Activated naive CD4-positive, alpha-beta T cell treated with anti-CD3 and anti-CD28 coated beads, Interleukin-2, amount 50 U/mL, for 24 hours (primary cell): Measurements from ENCODE around the gene PPP1R18.
A peak's percentile ranks its signal among the peaks of the same experiment; 100 is the strongest.
"Not testable (repeated sequence)": the region's sequence is repeated elsewhere in the genome, so short reads cannot be mapped to it uniquely, and the experiment has no call there.

Experiments used
- H3K27ac Mint-ChIP-seq: one replicate; pipeline ENCODE4 v1.8.0; 2021; ENCODE audit warnings: mild to moderate bottlenecking, mixed read lengths
- H3K27me3 Mint-ChIP-seq: one replicate; pipeline ENCODE4 v1.8.0; 2021; ENCODE audit warnings: mixed read lengths
- H3K36me3 Mint-ChIP-seq: one replicate; pipeline ENCODE4 v1.8.0; 2021; ENCODE audit warnings: mixed read lengths
- H3K4me1 Mint-ChIP-seq: one replicate; pipeline ENCODE4 v1.8.0; 2021; ENCODE audit warnings: mixed read lengths
- H3K4me3 Mint-ChIP-seq: one replicate; pipeline ENCODE4 v1.8.0; 2021; ENCODE audit warnings: mild to moderate bottlenecking, mixed read lengths
- H3K9me3 Mint-ChIP-seq: one replicate; pipeline ENCODE4 v1.8.0; 2021; ENCODE audit warnings: mixed read lengths

The PPP1R18 gene

GRCh38 chr6:30684386-30685156 is 1.9 kb downstream of the PPP1R18 start:
- peak overlapping the region; percentile 91 for H3K4me3 Mint-ChIP-seq
- peaks cover 40% of the 10 kb centered on the region for H3K4me1 Mint-ChIP-seq
- peaks cover 26% of the 10 kb centered on the region for H3K36me3 Mint-ChIP-seq
- peak overlapping the region; percentile 96 for H3K27ac Mint-ChIP-seq
- H3K27me3 Mint-ChIP-seq: no peaks in the 10 kb centered on the region
- H3K9me3 Mint-ChIP-seq: no peaks in the 10 kb centered on the region

- peaks cover 40% of the 10 kb centered on the region for H3K4me1 Mint-ChIP-seq
- H3K27me3 Mint-ChIP-seq: no peaks in the 10 kb centered on the region
- H3K9me3 Mint-ChIP-seq: no peaks in the 10 kb centered on the region
- peaks cover 30% of the 10 kb centered on the region for H3K36me3 Mint-ChIP-seq
- H3K27ac Mint-ChIP-seq: peak overlapping the region; percentile 96
- H3K4me3 Mint-ChIP-seq: peak overlapping the region; percentile 91
These were observed 2.5 kb downstream of the PPP1R18 start for GRCh38 chr6:30683980-30684338.

- H3K9me3 Mint-ChIP-seq: no peaks in the 10 kb centered on the region
These were observed 3.1 kb downstream of the PPP1R18 start for GRCh38 chr6:30683183-30683979.

GRCh38 chr6:30682143-30683117 is 4.0 kb downstream of the PPP1R18 start:
- H3K27ac Mint-ChIP-seq: peak overlapping the region; percentile 96
- peaks cover 30% of the 10 kb centered on the region for H3K4me1 Mint-ChIP-seq
- peak overlapping the region; percentile 91 for H3K4me3 Mint-ChIP-seq
- H3K36me3 Mint-ChIP-seq: peaks cover 32% of the 10 kb centered on the region
- no peaks in the 10 kb centered on the region for H3K27me3 Mint-ChIP-seq
- no peaks in the 10 kb centered on the region for H3K9me3 Mint-ChIP-seq

More at GRCh38 chr6:30683183-30683979, 3.1 kb downstream of the PPP1R18 start:
- peak overlapping the region; percentile 91 for H3K4me3 Mint-ChIP-seq
- H3K4me1 Mint-ChIP-seq: peaks cover 39% of the 10 kb centered on the region
- H3K36me3 Mint-ChIP-seq: peaks cover 32% of the 10 kb centered on the region
- peak overlapping the region; percentile 96 for H3K27ac Mint-ChIP-seq
- H3K27me3 Mint-ChIP-seq: no peaks in the 10 kb centered on the region

GRCh38 chr6:30681766-30682142 is 4.7 kb downstream of the PPP1R18 start:
- Mint-ChIP-seq H3K9me3 (no peaks in the 10 kb centered on the region), H3K27ac (peak overlapping the region; percentile 96), H3K27me3 (no peaks in the 10 kb centered on the region), H3K4me3 (peak overlapping the region; percentile 91), H3K4me1 (peaks cover 30% of the 10 kb centered on the region), H3K36me3 (peaks cover 32% of the 10 kb centered on the region)

GRCh38 chr6:30679765-30680535 is 6.5 kb downstream of the PPP1R18 start:
- Mint-ChIP-seq H3K27me3 (no peaks in the 10 kb centered on the region), H3K36me3 (peaks cover 35% of the 10 kb centered on the region)

GRCh38 chr6:30678964-30679726 is 7.3 kb downstream of the PPP1R18 start:
- Mint-ChIP-seq H3K4me1 (peaks cover 37% of the 10 kb centered on the region), H3K4me3 (peak overlapping the region; percentile 91), H3K36me3 (peaks cover 33% of the 10 kb centered on the region), H3K27me3 (no peaks in the 10 kb centered on the region), H3K27ac (peak overlapping the region; percentile 89), H3K9me3 (no peaks in the 10 kb centered on the region)

More at GRCh38 chr6:30679765-30680535, 6.5 kb downstream of the PPP1R18 start:
- peak overlapping the region; percentile 91 for H3K4me3 Mint-ChIP-seq
- H3K9me3 Mint-ChIP-seq: no peaks in the 10 kb centered on the region
- peak overlapping the region; percentile 88 for H3K27ac Mint-ChIP-seq
- peaks cover 37% of the 10 kb centered on the region for H3K4me1 Mint-ChIP-seq

- H3K27ac Mint-ChIP-seq: peak overlapping the region; percentile 83
- H3K9me3 Mint-ChIP-seq: no peaks in the 10 kb centered on the region
- peaks cover 21% of the 10 kb centered on the region for H3K36me3 Mint-ChIP-seq
- H3K4me3 Mint-ChIP-seq: no peak overlapping the region
- H3K4me1 Mint-ChIP-seq: peaks cover 45% of the 10 kb centered on the region
- H3K27me3 Mint-ChIP-seq: no peaks in the 10 kb centered on the region
These were observed 9.7 kb downstream of the PPP1R18 start for GRCh38 chr6:30676660-30677285.

- H3K27me3 Mint-ChIP-seq: no peaks in the 10 kb centered on the region
- no peaks in the 10 kb centered on the region for H3K9me3 Mint-ChIP-seq
- H3K4me3 Mint-ChIP-seq: peak within 1 kb of the TSS; percentile 90
- H3K27ac Mint-ChIP-seq: peak within 1 kb of the TSS; percentile 98
- H3K36me3 Mint-ChIP-seq: peaks cover 17% of the 10 kb centered on the region
- peaks cover 42% of the 10 kb centered on the region for H3K4me1 Mint-ChIP-seq
These were observed 13.8 kb downstream of the PPP1R18 start, which contains the start of gene DHX16 for GRCh38 chr6:30672445-30673253. DHX16 (minus strand) TSS chr6:30673006; CDS start chr6:30672841, 165 bp downstream.

- H3K9me3 Mint-ChIP-seq: no peaks in the 10 kb centered on the region
- peak overlapping the region; percentile 90 for H3K4me3 Mint-ChIP-seq
- peaks cover 10% of the 10 kb centered on the region for H3K36me3 Mint-ChIP-seq
- no peaks in the 10 kb centered on the region for H3K27me3 Mint-ChIP-seq
- H3K4me1 Mint-ChIP-seq: peaks cover 48% of the 10 kb centered on the region
- peak overlapping the region; percentile 84 for H3K27ac Mint-ChIP-seq
These were observed 15.5 kb downstream of the PPP1R18 start for GRCh38 chr6:30670760-30671527.

GRCh38 chr6:30666300-30666699 is 20.1 kb downstream of the PPP1R18 start:
- H3K27ac Mint-ChIP-seq: peak overlapping the region; percentile 79

GRCh38 chr6:30664994-30665767 is 21.3 kb downstream of the PPP1R18 start:
- no peak overlapping the region for H3K4me3 Mint-ChIP-seq
- peaks cover 15% of the 10 kb centered on the region for H3K36me3 Mint-ChIP-seq
- H3K4me1 Mint-ChIP-seq: peaks cover 24% of the 10 kb centered on the region
- H3K9me3 Mint-ChIP-seq: no peaks in the 10 kb centered on the region
- no peaks in the 10 kb centered on the region for H3K27me3 Mint-ChIP-seq
- H3K27ac Mint-ChIP-seq: no peak overlapping the region

More at GRCh38 chr6:30666300-30666699, 20.1 kb downstream of the PPP1R18 start:
- Mint-ChIP-seq H3K36me3 (peaks cover 22% of the 10 kb centered on the region), H3K4me3 (peak overlapping the region; percentile 11), H3K4me1 (peaks cover 36% of the 10 kb centered on the region)
- not testable (repeated sequence) for H3K27me3 Mint-ChIP-seq, H3K9me3 Mint-ChIP-seq
